Hematopoietic multipotent progenitor cell treated with erythropoietin and hydrocortisone succinate and interleukin-3 and kit ligand, for 17 days (in vitro differentiated cells): ENCODE measurements around the gene FAM98C.

ENCODE experiments used
- DNase-seq: peaks from one replicate; pipeline ENCODE4 v3.0.0-alpha.2; 2015; ENCODE audit warnings: low spot score

FAM98C gene

DNA sequence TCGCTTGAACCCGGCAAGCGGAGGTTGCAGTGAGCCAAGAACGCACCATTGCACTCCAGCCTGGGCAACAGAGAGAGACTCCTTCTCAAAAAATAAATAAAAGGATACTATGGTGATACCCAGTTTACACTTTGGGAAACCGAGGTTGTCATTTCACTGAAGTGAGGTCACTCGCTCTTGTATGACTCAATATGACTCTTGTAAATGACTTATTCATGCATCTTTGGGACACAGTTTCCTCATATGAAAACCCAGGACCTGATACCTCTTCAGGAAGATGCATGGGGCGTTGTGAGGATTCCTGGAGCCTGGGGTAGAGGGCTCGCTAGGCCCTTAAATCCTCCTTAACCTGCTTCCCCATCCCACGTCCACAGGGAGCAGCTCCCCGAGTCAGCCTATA is 24.0 kb upstream of the FAM98C start:
- no peak for DNase-seq

DNA sequence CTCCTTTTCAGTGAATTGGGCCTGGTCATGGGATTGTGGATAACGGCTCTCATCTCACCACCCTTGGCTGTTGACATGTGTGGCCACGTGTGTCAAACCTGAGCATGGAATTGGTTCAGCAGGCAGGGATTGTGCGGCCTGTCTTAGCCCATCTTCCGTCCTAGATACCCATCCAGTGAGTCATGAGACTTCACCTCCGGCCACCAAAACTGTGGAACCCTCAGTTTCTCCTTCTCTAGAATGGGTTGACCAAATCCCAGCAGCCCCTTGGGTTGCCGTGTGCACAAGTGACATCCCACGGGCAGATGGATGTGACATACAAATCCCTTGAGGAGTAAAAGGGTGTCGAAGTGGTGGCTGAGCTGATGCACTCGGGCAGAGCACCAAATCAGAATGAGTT is 21.8 kb upstream of the FAM98C start:
- no peak for DNase-seq

DNA sequence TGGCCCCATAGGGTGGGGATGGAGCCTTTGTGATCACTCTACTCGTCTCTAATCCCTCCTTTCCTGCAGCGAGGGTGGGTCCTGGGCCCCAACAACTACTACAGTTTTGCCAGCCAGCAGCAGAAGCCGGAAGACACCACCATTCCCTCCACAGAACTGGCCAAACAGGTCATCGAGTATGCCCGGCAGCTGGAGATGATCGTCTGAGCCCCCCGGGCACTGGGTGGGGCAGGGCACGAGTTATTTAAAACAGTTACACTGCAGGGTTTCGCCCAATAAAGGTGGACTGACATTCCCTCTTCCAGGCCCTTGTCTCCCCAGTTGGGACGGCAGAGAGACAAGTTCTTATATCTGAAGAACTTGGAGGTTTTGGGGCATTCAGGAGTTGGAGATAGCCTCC is 19.7 kb upstream of the FAM98C start:
- DNase-seq = no peak

DNA sequence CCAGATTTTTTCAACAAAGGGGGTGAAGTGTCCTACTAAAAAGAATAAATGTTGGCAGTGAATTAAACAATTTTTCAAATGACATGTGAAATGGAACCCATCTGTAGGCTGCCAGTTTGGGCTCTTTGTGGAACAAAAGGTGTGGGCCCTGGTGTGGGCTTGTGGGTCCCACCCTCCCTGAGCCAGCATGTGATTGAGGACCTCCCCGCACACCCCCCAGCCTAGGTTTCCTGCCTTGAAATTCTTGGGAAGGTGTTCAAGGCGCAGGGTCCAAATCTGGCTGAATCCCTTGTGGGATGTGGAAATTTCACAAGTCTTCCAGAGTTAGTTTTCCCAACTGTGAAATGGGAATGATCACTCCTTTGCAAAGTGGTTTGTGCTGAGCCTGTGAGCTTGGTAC is 19.1 kb upstream of the FAM98C start:
- no peak for DNase-seq

DNA sequence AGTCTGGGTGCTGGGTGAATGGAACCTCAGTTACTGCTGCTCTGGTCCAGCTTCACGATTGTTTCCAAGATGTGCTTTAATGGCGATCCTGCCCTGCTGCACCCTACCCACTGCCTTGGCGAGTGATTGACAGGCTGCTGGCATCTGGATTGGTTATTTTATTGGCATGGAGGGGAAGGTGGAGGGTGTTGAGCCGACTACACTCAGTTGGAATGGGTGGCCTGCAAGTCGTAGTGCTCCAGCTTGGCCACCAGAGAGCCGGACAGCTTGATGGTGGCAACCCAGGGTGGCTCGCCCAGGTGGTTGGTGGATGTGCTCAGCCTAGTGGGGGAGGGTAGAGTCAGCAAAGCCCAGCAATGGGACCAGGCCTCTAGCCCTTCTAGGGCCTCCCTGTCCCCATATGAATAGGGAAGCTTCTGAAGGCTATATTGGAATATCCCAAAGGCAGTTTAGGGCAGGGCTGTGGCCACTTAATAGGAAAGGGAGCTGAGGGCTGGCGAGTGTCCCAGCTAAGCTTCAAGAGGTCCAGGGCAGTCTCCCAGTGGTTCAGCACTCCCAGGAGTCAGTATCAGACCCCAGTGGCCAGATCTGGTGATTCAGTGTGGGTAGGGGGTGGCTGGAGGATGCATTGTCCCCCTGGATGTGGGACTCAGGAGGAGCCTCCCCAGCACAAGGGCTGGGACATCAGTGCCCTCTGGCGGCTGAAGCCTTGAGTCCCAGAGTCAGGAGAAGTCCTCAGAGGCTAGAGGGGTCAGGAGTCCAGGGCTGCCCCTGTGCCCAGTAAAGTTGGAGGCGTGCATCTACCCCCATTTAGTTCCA is 18.5 kb upstream of the FAM98C start:
- DNase-seq = peak; percentile 35

DNA sequence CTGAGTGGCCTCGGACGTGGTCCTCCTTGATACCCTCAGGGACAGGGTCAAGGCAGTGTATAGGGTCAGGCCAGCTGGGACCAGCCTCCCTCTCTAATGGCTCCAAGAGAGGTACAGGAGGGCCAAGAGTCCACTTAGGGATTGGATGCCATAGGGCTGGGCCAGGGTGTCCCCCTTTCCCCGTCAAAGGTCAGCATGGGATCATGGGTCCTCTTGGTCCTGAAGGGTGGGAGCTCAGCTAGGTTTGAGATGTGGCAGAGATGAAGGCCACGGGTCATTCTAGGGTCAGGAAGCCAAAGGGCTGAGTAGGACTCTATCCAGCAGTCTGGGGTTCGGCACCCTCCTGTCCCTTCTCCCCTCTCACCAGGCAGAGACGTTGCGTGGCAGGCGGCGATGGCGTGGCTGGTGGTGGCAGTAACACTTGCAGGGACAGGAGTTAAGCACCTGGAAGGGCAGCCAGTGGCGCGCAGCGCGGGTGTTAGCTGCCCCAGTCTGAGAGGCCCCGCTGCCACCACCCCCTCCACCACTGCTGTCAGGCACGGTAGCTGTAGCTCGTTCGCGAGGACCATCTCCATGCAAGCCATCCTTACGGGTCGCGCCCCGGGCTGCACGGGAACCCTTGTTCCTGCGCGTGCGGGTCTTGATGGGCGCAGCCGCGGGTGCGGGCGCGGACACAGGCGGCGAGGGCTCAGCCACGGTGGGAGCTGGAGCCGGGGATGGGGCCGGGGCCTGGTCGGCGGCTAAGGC is 17.7 kb upstream of the FAM98C start:
- DNase-seq = no peak

DNA sequence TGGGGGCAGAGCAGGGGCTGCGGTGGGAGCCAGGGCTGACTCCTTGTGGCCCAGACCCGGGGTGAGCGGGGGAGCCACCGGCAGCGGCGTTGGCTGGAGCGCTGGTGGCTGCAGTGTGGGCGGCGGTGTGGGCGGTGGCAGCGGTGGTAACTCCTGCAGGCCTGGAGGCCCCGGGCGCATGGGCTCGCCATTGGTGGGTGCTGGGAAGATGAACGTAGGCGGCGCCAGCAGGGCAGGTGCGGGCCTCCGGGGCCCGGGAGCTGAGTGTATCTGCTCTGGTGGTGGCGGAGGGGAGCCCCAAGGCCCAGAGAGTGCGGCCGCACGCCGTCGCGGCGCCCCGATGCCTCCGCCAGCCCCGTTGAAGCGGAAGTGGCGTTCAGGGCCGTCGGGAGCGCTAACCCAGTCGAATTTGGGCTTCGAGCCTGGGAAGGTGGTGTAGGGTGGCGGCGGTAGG is 17.1 kb upstream of the FAM98C start:
- DNase-seq = no peak

DNA sequence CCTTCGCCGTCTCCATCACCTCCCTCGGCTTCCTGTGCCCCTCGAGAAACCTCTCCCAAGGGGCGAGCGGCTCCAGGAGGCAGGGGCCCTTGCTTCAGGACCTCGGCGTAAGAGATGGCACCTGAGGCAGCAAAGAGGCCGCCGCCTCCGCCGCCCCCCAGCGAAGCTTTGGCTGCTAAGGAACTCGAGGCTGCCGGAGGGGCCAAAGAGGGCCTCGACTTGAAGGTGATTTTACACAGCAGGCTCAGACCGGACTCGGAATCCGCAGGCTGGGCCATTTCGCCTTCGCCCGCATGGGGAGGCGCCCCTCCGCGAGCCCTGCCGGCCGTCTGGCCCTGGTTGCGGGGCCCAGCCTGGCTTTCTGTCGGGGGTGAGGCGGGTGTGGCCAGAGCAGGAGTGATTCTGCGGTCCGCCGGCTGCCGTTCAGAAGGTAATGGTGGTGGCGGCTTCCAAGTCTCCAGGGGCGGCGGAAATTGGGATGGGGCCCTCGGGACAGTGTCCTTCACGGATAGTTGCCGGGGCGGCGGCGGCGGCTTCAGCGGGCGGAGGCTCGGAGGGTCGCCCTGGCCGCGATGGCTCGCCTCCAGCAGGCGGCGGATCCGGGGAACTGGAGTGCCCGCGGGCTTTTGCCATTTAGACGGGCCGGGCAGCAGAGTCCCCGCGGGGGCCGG is 16.5 kb upstream of the FAM98C start:
- no peak for DNase-seq

DNA sequence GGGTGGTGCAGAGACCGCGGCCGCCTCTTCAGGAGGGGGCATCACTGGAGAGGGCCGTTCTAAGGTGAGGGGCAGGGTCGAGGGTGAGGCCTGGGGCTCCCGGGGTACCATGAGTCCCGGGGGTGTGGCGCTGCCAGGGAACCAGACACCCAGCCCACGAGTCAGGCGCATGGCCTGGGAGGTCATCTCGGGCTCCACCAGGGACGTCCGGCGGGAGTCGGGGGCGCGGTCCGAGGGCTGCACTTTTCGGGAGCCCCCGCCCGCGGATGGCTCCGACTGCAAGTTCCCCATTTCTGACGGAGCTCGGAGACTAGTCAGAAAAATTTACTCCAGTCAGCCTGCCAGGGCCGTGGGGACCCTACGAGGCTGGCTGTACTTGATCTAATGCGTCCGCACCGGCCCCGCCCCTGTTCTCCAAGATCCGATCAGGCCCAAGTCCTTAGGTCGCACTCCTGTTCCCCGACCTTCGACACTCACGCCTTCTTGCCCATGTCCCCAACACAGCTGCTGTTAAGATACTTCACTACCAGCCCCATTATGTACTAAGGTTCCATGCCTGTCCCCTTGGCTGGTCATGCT is 15.8 kb upstream of the FAM98C start:
- DNase-seq = no peak

DNA sequence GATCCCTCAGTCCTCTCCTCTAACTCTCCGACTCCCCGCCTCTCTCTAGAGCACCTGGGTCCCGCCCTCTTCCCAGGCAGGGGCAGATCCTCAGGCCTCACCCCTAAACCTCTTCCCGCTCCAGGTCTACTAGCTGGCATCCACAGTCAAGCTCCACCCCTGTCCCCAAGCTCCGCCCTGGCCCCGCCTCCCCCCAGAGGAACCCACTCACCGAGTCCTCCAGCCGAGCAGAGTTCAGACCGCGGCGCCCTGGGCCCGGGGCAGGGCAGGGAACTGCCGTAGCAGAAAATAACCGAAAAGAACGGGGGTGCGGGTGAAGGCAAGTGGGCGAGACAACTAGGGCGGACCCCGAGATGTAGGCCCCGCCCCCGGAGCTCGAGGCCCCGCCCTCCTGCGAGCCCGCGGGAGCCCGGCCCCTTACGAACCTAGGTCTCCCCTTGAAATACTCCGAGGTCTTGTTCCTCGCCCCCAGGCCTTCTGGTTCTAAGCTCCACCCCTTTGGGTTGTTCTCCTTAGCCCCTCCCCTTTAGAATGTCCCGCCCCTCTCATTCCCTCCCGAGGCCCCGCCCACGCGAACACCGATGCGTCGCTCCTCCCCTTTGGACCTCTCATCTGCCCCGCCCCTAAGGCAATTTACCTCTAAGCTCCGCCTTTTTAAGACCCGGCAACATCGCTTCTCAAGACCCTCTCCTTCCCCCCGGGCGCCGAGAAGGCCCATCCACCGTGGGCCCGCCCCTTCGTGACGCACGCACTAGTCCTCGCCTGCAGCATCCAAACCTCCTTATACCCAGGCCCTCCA is 15.1 kb upstream of the FAM98C start, which contains the start of gene GGN:
TSS of gene GGN (minus strand) at position 485 of the 799 bp plus-strand sequence. CDS start 773 bp downstream, outside the sequence.
- peak; percentile 74 for DNase-seq

DNA sequence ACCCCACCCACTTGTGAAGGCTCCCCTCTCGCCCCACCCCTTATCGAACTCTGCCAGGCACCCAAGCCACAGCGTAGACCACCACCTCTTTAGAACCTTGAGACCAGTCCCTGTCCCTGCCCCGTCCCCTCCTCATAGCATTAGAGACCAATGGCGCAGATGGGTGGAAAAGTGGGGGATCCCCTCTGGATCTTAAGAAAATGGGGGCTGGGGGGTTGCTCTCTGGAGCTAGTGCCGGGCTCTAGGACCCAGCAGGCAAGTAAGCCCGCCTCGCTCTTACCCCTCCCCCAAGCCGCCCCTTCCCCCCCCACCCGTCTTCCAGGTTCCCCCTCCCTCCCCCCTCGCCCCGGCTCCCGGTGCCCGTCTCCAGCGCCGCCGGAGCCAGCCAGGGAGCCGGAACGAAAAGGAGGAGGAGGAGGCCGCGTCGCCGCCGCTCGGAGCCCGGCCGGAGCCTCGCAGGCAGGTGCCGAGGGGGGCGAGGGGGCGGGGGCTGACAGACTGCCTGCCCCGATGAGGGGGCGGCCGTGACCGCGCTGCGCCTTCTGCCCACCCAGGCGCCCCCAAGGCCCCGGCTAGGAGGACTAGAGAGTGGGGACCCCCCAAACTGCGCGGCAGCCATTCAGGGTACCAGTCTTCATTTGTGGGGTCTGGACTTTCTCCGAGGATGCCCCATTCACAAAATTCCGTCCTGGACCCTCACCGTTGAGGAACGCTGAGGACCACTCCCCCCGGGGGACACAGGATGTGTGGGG is 14.4 kb upstream of the FAM98C start, which contains the start of gene SPRED3:
TSS of gene SPRED3 (plus strand) at position 349 of the 752 bp plus-strand sequence. CDS start 1,606 bp downstream, outside the sequence.
- DNase-seq = no peak

DNA sequence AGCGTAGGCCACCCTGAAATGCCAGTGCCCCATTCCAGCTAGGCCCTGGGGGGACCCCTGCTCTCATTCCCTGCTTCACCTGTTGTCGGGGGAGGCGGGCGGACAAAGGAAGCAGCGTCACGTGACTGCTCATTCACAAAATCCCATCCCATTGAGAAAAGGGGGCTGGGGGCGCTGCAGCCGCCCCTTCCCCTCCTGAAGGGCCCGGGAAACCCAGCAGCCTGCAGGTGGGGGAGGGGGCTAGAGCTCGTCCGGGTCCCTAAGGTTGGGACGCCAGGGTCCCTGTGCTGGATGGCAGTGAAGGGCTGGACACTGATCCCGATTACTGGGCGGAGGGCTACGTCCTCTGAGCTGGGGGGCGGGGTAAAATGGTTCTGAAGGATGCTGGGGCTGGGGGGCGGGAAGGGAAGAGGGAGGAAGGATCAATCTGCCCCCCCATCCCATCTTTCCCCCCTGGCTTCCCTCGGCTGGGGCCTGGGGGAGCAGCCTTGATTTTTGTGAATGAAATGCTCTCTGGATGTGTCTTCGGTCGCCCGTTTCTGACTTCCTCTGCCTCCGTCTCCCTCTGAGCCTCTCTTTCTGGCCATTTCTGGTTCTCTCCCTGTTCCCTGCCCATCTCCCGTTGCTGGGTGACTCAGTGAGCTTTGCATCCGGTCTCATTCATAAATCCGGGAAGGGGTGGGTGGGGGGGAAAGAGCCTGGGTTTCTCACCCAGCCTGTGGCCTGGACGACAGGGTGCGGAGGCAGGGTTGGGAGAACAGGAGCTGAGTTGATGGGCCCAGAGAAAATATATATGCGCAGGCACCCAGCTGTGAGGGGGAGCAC is 13.6 kb upstream of the FAM98C start:
- no peak for DNase-seq

DNA sequence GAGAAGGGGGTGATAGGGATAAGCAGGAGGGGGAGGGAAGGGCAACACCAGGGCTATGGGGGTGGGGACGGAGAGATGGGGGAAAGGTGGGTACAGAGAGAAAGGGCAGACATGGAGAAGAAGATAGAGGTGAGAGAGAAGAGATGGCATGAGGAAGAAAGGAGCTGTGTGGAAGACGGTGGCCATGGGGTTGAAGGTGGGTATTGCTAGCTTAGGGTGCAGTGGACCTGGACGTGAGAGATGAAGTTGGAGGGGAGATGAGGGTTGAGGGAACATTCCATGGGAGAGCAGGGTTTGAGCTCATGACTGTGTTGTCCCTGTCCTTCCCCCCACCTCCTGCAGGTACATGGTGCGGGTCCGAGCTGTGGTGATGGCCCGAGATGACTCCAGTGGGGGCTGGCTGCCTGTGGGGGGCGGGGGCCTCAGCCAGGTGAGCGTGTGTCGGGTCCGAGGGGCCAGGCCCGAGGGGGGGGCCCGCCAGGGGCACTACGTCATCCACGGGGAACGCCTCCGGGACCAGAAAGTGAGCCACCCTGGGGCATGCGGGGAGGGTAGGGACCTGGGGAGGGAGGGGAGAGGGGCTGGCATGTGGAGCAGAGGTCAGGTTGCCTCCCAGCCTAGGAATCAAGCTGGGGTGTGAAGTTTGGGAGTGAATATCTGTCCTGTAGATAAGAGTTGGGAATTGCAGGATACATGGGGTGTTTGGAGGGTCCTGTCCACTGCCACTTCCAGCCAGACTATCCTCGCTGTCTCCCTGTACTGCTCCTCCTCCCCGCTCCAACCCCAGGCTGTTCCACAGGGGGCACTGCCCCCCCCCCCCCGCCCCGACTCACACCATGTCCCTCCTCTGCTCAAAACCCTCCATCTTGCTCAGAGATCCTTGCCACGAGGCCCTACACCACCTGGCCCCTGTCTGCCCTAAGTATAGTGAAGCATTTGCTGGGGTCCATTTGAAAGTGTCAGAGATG is 12.7 kb upstream of the FAM98C start:
- DNase-seq = no peak

DNA sequence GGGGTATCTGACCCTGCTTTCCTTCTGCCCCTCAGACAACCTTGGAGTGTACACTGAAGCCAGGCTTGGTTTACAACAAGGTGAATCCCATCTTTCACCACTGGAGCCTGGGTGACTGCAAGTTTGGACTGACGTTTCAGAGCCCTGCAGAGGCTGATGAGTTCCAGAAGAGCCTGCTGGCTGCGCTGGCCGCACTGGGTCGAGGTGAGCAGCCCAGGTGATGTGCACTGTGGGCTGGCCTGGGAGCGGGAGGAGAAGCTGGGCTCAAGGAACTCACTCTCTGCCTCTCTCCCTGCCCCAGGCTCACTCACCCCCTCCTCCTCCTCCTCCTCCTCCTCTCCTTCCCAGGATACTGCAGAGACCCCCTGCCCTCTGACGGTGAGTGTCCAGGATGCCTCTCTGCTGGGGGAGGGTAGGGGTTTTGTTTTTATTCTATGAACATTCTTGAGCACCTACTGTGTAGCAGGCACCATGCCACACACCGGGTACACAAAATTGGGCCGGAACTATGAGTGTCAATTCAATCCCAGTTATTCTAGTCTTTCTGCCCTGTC is 10.9 kb upstream of the FAM98C start:
- DNase-seq = no peak

DNA sequence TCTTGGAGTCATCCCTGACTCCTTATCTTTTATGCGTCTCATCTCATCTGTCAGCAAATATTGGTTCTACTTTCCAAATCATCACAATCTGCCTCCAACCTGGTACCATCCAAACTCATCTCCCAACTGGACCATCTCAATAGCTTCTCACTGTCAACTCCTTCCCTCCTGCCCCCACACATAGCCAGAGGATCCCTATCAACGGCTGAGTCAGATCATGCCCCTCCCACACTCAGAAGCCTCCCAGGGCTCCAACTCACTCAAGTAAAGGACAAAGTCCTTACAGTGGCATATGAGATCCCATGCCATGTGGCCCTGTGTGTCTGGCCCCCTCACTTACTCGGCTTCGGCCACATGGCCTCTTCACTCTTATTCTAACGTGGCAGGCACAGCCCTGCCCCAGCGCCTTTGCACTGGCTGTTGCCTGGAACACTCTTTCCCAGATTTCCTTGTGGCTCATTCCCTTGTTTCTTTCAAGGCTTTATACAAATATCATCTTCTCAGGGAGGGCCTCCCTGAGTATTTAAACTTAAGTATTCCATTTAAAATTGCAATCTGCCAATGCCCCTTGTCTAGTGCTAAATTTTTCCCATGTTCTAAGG is 10.1 kb upstream of the FAM98C start:
- DNase-seq = no peak

DNA sequence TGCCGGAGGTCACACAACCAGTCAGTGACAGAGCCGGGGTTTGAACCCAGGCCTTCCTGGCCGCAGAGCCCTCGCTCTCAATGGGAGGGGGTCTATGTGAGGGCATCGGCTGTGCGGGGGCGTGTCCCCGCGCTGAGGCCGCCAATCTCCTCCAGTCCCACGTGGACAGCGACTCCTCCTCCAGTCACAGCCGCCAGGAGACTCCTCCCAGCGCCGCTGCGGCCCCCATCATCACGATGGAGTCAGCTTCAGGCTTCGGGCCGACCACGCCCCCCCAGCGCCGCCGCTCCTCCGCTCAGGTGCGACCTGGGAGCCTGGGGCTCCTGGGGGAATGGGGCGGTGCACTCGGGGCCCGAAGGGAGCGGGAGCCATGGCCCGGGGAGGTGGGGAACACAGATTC is 8.4 kb upstream of the FAM98C start:
- DNase-seq = no peak

DNA sequence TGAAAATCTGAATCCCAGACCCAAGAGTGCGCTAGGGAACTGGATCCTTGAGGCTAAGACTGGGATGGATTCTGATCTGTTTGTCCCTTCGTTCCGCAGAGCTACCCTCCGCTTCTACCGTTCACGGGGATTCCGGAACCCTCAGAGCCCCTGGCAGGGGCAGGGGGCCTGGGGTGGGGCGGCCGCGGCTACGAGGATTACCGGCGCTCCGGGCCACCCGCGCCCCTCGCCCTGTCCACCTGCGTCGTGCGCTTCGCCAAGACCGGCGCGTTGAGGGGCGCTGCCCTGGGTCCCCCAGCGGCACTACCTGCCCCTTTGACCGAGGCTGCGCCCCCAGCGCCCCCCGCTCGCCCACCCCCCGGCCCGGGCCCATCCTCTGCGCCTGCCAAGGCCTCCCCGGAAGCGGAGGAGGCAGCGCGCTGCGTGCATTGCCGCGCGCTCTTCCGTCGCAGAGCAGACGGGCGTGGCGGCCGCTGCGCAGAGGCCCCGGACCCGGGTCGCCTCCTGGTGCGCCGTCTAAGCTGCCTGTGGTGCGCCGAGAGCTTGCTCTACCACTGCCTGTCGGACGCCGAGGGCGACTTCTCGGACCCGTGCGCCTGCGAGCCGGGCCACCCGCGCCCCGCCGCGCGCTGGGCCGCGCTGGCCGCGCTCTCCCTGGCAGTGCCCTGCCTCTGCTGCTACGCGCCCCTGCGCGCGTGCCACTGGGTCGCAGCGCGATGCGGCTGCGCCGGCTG is 7.3 kb upstream of the FAM98C start:
- DNase-seq = no peak
